Gastrocnemius medialis (tissue), 4 donors: ENCODE data around the gene C12orf42.

Experiments used
- CTCF ChIP-seq, 5 experiments: fragments of 450-650 bp in 3 of 5; fragments of 200-600 bp in 2 of 5; sonication (generic) in 2 of 5; IDR thresholded peaks in 4 of 5; conservative IDR thresholded peaks in 1 of 5; 1 replicate in 4 of 5; 2 replicates in 1 of 5; pipeline ENCODE4 v1.5.1; 2016 to 2019; ENCODE audit warnings: antibody characterized with exemption in 5 of 5, mild to moderate bottlenecking in 3 of 5, moderate library complexity in 3 of 5
- POLR2A ChIP-seq, 2 donors: fragments of 450-650 bp; IDR thresholded peaks; one replicate each; pipeline ENCODE4 v1.6.1; 2017; ENCODE audit warnings: antibody characterized with exemption in 2 of 2, mild to moderate bottlenecking in 2 of 2, moderate library complexity in 2 of 2

GRCh38 chr12:103392722-103393121 is 103.0 kb downstream of the C12orf42 start:
- TF ChIP-seq POLR2A (IDR thresholded peaks at IDR 0.05), result no peak
- TF ChIP-seq CTCF (IDR thresholded peaks at IDR 0.05 in 4 of 5, conservative IDR thresholded peaks at IDR 0.05 in 1 of 5), result no peak
